ENCODE data around the gene TOPAZ1. TPM values are rescaled to one million over a fixed set of nuclear protein-coding genes. Genes with fewer than 3 reads are reported as not detected.

The TOPAZ1 gene
- total and polyA plus RNA-seq, 9 of the 15 experiments (the other 6 are each of a cell fraction or from before 2014, with no cell fraction given), result 0.01 TPM; not detected in 8

DNA sequence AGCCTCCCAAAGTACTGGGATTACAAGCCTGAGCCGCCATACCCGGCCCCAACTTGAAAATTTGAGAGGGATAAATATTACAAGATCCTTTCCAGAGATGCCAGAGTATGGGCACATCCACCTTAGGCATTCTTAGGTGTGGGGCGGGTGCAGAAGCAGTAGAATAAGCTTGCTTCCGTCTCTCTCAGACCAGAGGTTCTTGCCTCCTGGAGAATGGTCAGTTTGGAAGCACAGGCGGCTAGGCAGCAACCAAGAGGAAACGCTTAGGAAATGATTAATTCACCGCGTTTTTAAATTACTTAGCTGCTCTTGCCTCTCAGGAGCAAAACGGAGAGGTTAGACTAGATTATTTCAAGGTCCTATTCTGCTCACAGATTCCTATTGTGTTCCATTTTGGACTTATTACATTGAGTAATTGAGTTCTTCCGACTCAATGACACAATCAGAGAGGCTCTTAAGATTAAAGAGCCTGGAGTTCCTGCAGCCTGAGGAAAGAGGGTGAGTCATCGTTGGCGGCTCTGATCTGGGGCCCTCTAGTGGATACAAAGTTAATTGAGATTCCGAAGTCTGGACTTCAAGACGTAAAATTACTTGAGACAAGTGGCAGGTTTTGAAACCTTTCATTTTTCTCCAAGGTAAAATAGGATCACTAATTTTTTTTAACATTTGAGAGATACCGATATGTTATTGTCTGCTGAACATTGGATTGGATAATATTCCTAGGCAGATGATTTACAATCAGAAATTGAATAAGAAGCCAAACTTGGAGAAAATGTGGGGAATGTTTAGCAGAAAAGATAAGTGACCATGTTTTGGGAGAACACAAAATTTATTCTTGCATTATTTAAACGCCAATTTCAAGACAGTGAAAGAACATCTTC lies 5.8 kb upstream of the TOPAZ1 start (continued):
- TF ChIP-seq SMARCC2 (IDR thresholded peaks at IDR 0.05; ENCODE audit: low read depth) (peak; percentile 78), NR3C1 (CRISPR knock-in tag; IDR thresholded peaks at IDR 0.05) (no peak), JUND (IDR thresholded peaks at IDR 0.05; ENCODE audit: borderline replicate concordance, low read depth, low read length) (peak; percentile 100), JUND (tag; IDR thresholded peaks at IDR 0.05; ENCODE audit: borderline replicate concordance, low read depth, low read length) (peak; percentile 100), ETS2 (tag; IDR thresholded peaks at IDR 0.05; ENCODE audit: borderline replicate concordance, poor library complexity, severe bottlenecking) (no peak), ATF1 (CRISPR knock-in tag; IDR thresholded peaks at IDR 0.05) (no peak), ATF1 (tag; IDR thresholded peaks at IDR 0.05) (peak; percentile 26; the same call in 1 of the 2 replicates), ETV1 (tag; conservative IDR thresholded peaks at IDR 0.05; ENCODE audit: low read depth) (peak; percentile 48; the same call in 1 of the 2 replicates), FOXM1 (IDR thresholded peaks at IDR 0.05; ENCODE audit: low read depth) (peak; percentile 42), FOXM1 (CRISPR knock-in tag; IDR thresholded peaks at IDR 0.05; ENCODE audit: low read depth) (no peak), RFX1 (IDR thresholded peaks at IDR 0.05) (no peak)
- TF ChIP-seq, protein P1, sequence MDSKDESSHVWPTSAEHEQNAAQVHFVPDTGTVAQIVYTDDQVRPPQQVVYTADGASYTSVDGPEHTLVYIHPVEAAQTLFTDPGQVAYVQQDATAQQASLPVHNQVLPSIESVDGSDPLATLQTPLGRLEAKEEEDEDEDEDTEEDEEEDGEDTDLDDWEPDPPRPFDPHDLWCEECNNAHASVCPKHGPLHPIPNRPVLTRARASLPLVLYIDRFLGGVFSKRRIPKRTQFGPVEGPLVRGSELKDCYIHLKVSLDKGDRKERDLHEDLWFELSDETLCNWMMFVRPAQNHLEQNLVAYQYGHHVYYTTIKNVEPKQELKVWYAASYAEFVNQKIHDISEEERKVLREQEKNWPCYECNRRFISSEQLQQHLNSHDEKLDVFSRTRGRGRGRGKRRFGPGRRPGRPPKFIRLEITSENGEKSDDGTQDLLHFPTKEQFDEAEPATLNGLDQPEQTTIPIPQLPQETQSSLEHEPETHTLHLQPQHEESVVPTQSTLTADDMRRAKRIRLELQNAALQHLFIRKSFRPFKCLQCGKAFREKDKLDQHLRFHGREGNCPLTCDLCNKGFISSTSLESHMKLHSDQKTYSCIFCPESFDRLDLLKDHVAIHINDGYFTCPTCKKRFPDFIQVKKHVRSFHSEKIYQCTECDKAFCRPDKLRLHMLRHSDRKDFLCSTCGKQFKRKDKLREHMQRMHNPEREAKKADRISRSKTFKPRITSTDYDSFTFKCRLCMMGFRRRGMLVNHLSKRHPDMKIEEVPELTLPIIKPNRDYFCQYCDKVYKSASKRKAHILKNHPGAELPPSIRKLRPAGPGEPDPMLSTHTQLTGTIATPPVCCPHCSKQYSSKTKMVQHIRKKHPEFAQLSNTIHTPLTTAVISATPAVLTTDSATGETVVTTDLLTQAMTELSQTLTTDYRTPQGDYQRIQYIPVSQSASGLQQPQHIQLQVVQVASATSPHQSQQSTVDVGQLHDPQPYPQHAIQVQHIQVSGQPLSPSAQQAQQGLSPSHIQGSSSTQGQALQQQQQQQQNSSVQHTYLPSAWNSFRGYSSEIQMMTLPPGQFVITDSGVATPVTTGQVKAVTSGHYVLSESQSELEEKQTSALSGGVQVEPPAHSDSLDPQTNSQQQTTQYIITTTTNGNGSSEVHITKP (IDR thresholded peaks at IDR 0.05; ENCODE audit: partially characterized antibody), result peak; percentile 83

All from K562 (cell line).